Astrocyte (in vitro differentiated cells and primary cell): ENCODE results near the gene POLN.

ENCODE experiments used
- EZH2 ChIP-seq: IDR thresholded peaks from 2 replicates; pipeline ENCODE4 v1.6.1; 2012; ENCODE audit warnings: mild to moderate bottlenecking, low read length, inconsistent platforms; ENCODE audit not compliant: insufficient read depth
- TF ChIP-seq, protein P1 (sequence below): IDR thresholded peaks from 2 replicates; pipeline ENCODE4 v1.5.1; 2011; ENCODE audit warnings: low read depth, mild to moderate bottlenecking, inconsistent platforms, low read length, moderate library complexity; ENCODE audit not compliant: insufficient read depth

DNA sequence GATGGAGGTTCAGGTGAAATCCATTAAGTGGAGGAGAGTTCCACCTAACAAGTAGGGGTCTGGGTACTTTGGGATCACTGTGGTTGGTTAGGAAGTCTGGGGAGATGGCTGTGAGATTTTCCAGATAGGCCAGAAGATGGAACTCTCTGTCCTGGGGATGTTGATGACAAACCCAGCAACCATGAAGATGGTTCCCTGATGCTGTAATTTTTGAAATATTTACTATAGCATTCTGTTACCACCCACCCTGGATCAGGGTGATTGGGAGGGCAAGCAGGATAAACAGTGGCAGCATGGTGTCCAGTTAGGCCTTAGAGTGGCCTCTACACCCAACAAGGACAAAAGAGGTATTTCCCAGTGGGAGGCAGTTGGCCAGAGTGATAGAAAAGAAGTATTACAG lies 217.2 kb downstream of the POLN start:
- TF ChIP-seq, protein P1, sequence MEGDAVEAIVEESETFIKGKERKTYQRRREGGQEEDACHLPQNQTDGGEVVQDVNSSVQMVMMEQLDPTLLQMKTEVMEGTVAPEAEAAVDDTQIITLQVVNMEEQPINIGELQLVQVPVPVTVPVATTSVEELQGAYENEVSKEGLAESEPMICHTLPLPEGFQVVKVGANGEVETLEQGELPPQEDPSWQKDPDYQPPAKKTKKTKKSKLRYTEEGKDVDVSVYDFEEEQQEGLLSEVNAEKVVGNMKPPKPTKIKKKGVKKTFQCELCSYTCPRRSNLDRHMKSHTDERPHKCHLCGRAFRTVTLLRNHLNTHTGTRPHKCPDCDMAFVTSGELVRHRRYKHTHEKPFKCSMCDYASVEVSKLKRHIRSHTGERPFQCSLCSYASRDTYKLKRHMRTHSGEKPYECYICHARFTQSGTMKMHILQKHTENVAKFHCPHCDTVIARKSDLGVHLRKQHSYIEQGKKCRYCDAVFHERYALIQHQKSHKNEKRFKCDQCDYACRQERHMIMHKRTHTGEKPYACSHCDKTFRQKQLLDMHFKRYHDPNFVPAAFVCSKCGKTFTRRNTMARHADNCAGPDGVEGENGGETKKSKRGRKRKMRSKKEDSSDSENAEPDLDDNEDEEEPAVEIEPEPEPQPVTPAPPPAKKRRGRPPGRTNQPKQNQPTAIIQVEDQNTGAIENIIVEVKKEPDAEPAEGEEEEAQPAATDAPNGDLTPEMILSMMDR = no peak
- TF ChIP-seq EZH2 = no peak
